GM18867 (cell line): ENCODE results near the gene PNPO.

Experiments used
- ATAC-seq: cut with Tn5 transposase; IDR thresholded peaks from one replicate; pipeline ENCODE4 v1.9.1; 2021; ENCODE audit warnings: mild to moderate bottlenecking, moderate library complexity; ENCODE audit not compliant: unreplicated experiment

Gene PNPO

GRCh38 chr17:47948706-47949196 lies 7.4 kb downstream of the PNPO start:
- ATAC-seq: no peak

GRCh38 chr17:47949197-47949759 lies 7.9 kb downstream of the PNPO start:
- ATAC-seq: peak; percentile 65

DNA sequence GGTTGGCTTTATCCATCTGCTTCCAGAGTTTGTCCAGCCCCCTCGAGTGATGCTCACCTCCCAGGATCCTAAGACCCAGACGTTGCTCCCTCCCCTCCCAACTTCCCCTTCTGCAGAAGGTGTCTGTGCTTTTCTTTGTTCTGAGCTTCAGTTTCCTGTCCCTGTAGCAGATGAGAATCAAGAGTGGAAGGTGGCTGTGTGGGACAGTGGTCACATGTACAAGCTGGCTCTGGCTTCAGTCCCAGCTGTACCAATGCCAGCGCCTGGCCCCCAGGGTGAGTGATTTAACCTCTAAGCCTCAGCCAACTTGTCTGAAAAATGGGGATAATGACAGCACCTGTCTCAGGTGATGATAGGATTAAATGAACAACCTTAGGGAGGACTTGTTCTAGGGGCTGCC lies 8.6 kb downstream of the PNPO start:
- ATAC-seq: no peak

- ATAC-seq: no peak
These were observed 9.1 kb downstream of the PNPO start for GRCh38 chr17:47950448-47950847.

DNA sequence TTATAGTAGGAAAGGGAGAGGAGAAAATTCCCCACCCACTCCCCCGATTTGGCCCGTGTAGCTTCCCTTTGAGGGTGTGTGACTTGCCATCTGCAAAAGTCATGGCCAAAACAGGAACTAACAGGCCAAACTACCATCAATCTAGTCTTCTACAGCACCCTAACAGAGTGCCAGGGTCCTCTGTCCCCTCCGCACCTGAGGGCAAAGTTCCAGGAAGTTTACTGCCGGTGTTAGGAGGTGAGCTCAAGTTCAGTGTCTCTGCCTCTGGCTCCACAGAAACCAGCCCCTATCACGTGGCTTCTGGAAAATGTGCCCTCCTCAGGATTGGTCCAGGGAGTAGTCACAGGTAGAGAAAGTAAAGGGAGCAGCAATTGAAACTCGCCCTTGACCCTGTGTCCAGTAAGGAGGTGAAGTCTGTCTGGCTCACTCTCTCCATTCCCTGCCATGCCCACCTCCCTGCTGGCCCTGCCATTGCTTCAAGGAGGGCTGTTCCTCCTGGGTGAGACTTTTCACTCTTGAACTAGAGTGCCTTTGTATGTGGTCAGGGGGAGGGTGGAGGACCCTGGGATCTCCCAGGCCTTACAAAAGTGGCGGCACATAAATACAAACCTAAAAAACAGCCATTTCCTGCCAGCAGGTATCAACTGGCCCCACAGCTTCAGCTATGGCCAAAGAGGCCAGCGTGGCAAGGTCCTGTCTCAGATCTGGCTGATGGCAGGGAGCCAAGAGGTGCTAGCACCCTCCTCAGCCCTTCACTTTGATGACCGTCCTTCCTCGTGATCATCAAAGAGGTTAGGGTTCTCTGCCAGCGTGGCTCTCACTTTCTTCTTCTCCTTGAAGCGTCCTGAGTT lies 11.0 kb downstream of the PNPO start:
- no peak for ATAC-seq

- ATAC-seq: no peak
These were observed 12.5 kb downstream of the PNPO start for GRCh38 chr17:47953909-47954308.

GRCh38 chr17:47955497-47956461 lies 14.4 kb downstream of the PNPO start:
- no peak for ATAC-seq

DNA sequence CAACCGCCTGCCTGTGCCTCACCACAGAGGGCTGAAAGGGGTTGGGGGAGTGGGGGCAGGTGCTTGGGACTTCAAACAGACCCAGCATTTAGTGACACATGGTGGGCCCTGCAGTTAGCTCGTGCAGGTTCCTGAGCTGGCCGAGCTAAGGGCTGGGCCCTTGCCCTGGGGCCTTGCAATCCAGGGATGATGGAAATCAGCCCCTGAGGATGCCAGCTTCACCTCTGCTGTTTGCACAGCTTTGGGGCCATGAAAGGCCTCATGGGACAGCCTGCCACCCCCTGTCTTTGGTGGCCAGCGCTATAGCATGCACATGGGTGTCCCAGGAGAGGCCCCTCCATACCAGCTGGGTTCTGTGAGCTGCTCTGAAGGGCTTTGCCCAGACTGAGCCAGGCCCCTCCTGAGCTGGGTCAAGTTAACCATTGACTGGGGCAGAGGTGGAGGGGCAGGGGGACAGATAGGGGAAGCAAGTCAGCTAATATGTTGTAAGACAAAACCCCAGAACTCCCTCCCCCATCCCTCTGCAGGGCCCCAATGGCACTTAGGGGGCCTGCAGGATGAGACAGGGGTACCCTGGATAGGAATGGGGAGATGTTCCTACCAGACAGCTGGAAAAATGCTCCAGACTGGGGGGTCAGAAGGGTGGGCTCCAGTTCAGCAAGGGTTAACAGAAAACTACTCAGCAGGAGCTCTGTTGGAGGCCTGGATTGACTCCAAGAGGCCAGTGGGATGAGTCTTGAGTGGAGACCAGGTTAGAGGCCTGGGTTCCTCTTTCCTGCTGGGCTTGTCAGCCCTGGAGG lies 15.6 kb downstream of the PNPO start:
- no peak for ATAC-seq

GRCh38 chr17:47957591-47958490 lies 16.5 kb downstream of the PNPO start, which contains the start of gene PRR15L:
TSS of gene PRR15L (minus strand) at chr17:47957883. CDS start at chr17:47953234, 4,649 bp downstream.
- no peak for ATAC-seq

GRCh38 chr17:47959825-47960655 lies 18.7 kb downstream of the PNPO start:
- ATAC-seq: no peak

DNA sequence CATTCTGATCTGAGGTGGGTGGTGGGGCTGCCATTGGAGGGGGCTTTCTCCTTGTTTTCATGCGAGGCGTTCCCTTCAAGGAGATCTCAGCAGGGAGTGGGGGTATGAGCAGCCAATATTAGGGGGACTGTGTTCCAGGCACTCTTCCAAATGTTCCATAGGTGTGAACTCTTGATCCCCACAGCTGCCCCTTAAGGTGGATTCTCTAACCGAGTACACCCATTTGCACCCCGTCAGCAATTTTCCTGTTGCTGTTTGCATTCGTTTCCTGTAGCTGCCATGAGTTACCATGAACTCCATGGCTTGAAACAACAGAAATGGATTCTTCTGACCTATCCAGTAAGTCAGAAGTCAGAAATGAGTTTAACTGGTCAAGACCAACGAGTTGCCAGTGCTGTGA lies 20.0 kb downstream of the PNPO start:
- no peak for ATAC-seq

DNA sequence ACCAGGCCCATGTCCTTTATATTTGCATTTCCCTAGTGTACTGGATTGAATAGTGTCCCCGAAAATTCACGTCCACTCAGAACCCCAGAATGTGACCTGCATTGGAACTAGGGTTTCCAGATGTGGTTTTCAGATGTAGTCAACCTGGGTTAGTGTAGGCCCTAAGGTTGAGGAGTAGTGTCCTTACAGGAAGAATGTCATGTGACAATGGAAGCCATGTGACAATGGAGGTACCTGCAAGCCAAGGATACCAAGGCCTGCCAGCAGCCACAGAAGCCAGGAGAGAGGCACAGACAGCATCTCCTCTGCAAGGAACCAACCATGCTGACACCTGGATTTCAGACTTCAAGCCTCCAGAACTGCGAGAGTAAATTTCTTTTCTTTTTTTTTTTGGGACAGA lies 21.5 kb downstream of the PNPO start:
- ATAC-seq: no peak

- no peak for ATAC-seq
These were observed 23.5 kb downstream of the PNPO start for GRCh38 chr17:47964856-47965255.

DNA sequence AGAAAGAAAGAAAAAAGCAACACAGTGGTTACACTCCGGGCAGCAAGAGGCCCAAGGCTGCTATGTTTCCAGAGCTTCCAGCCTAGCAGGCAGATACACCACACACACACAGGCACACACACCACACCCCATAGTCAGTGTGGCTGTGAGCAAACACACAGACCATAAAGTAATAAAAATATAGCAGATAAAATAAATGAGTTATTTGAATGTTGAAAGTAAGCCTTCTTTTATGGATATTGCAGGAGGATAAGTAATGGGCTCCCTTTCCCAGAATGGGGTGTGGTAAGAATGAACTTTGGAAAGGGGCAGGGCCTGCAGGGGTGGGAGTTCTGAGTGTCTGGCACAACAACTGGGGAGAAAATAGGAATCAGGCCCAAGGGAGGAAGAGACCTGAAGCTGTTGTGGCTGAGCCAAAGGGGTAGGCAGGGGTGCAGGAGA lies 24.7 kb downstream of the PNPO start:
- ATAC-seq: no peak

DNA sequence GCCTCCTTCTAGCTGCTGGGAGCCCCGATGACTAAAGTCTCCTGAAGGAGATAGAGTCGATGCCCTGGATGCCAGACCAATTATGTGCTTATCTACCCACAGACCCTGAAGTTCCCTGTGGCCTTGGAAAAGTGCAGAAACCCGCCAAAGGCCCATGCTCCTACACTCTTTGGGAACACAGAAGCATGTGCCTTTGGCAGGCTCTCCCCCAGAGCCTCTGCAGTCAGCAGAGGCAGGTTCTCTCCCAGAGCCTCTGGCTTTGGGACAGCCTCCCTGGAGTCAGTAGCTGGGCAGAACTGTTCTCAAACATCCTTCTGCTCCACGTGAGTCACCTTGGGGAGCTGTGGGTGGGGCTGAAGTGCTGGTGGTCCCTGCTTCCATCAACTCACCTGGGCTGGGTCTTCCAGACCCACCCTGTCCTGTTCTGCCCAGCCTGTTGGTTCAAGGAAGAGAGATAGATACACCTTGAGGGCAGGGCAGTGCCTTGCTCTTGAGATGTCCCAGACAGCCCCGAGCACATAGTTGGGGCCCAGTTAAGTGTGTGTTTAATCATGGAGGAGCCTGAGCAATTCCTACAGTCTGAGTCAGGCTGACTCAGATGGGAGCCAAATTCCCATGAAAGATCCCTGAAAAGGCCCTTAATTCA lies 26.4 kb downstream of the PNPO start:
- no peak for ATAC-seq

DNA sequence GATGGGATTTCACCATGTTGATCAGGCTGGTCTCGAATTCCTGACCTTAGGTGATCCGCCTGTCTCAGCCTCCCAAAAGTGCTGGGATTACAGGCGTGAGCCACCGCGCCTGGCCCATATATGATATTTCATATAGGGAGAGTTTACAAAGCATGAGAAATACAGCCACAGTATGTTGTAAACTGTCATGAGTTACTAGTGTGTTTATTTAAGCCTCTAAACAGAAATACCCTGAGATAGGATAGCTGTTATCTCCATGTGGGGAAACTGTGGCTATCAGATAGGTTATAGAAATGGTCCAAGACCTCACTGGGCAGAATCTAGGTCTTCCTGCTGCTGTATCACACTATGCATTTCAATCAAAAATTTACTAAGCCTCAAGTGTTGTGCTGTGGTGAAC lies 27.5 kb downstream of the PNPO start:
- ATAC-seq: no peak

- no peak for ATAC-seq
These were observed 28.8 kb downstream of the PNPO start for GRCh38 chr17:47969930-47970724.
